GM19043 (cell line): ENCODE measurements around the gene KAT8.
A peak's percentile ranks its signal among the peaks of the same experiment; 100 is the strongest.
"Not testable (repeated sequence)": the region's sequence is repeated elsewhere in the genome, so short reads cannot be mapped to it uniquely, and the experiment has no call there.

Experiments
- ATAC-seq: cut with Tn5 transposase; IDR thresholded peaks from one replicate; pipeline ENCODE4 v1.9.1; 2021; ENCODE audit warnings: low read depth; ENCODE audit not compliant: unreplicated experiment

The KAT8 gene

GRCh38 chr16:31144418-31144817, 27.0 kb downstream of the KAT8 start:
- not testable (repeated sequence) for ATAC-seq

GRCh38 chr16:31145398-31145990, 28.0 kb downstream of the KAT8 start:
- ATAC-seq: no peak

- ATAC-seq: no peak
Measured at GRCh38 chr16:31147574-31147973, 30.1 kb downstream of the KAT8 start.

- no peak for ATAC-seq
Measured at GRCh38 chr16:31148281-31148728, 30.8 kb downstream of the KAT8 start.

GRCh38 chr16:31148896-31149295, 31.4 kb downstream of the KAT8 start:
- ATAC-seq: no peak

- no peak for ATAC-seq
Measured at GRCh38 chr16:31149332-31149731, 31.9 kb downstream of the KAT8 start.

GRCh38 chr16:31149894-31150890, 32.7 kb downstream of the KAT8 start, which contains the start of gene PRSS36:
PRSS36 (minus strand) TSS chr16:31150066; CDS start chr16:31150035, 31 bp downstream.
- ATAC-seq: no peak

GRCh38 chr16:31150976-31151375, 33.5 kb downstream of the KAT8 start:
- ATAC-seq: not testable (repeated sequence)

GRCh38 chr16:31157136-31157535, 39.7 kb downstream of the KAT8 start:
- no peak for ATAC-seq

- no peak for ATAC-seq
Measured at GRCh38 chr16:31167315-31167714, 49.9 kb downstream of the KAT8 start.

GRCh38 chr16:31168848-31169247, 51.4 kb downstream of the KAT8 start:
- no peak for ATAC-seq

- ATAC-seq: not testable (repeated sequence)
Measured at GRCh38 chr16:31170048-31170447, 52.6 kb downstream of the KAT8 start.

GRCh38 chr16:31177136-31177535, 59.7 kb downstream of the KAT8 start:
- ATAC-seq: no peak

- peak; percentile 1 for ATAC-seq
Measured at GRCh38 chr16:31179219-31179746, 61.8 kb downstream of the KAT8 start.

GRCh38 chr16:31179747-31180459, 62.4 kb downstream of the KAT8 start, which contains the start of gene FUS:
FUS (plus strand) TSS chr16:31180139; CDS start chr16:31180215, 76 bp downstream.
- peak; percentile 46 for ATAC-seq
